ENCODE results near the gene RPF1. TPM values are rescaled to one million over a fixed set of nuclear protein-coding genes. Genes with fewer than 3 reads are reported as not detected.

RPF1 gene, protein sequence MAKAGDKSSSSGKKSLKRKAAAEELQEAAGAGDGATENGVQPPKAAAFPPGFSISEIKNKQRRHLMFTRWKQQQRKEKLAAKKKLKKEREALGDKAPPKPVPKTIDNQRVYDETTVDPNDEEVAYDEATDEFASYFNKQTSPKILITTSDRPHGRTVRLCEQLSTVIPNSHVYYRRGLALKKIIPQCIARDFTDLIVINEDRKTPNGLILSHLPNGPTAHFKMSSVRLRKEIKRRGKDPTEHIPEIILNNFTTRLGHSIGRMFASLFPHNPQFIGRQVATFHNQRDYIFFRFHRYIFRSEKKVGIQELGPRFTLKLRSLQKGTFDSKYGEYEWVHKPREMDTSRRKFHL
- total RNA-seq (2021), result 30.3 to 33.8 TPM (median 31.7 TPM) in 3 replicates
- percentile 86 among the genes with signal in this experiment for Bru-seq, nascent RNA
- long read RNA-seq, experiment 1, transcript RPF1-201 (9 exons, 1,385 nt), result major isoform, 100 of 106 reads
- long read RNA-seq, experiment 1, partial matches to known transcripts, result 2 of 106 reads
- long read RNA-seq, experiment 1, other reads (novel, unspliced or antisense), result 4 of 106 reads
- long read RNA-seq, experiment 2, transcript RPF1-201 (9 exons, 1,385 nt), result major isoform, 57 of 72 reads
- long read RNA-seq, experiment 2, partial matches to known transcripts, result 9 of 72 reads
- long read RNA-seq, experiment 2, other reads (novel, unspliced or antisense), result 6 of 72 reads
- long read RNA-seq, experiment 3, transcript RPF1-201 (9 exons, 1,385 nt), result major isoform, 247 of 262 reads
- long read RNA-seq, experiment 3, partial matches to known transcripts, result 3 of 262 reads
- long read RNA-seq, experiment 3, other reads (novel, unspliced or antisense), result 12 of 262 reads

DNA sequence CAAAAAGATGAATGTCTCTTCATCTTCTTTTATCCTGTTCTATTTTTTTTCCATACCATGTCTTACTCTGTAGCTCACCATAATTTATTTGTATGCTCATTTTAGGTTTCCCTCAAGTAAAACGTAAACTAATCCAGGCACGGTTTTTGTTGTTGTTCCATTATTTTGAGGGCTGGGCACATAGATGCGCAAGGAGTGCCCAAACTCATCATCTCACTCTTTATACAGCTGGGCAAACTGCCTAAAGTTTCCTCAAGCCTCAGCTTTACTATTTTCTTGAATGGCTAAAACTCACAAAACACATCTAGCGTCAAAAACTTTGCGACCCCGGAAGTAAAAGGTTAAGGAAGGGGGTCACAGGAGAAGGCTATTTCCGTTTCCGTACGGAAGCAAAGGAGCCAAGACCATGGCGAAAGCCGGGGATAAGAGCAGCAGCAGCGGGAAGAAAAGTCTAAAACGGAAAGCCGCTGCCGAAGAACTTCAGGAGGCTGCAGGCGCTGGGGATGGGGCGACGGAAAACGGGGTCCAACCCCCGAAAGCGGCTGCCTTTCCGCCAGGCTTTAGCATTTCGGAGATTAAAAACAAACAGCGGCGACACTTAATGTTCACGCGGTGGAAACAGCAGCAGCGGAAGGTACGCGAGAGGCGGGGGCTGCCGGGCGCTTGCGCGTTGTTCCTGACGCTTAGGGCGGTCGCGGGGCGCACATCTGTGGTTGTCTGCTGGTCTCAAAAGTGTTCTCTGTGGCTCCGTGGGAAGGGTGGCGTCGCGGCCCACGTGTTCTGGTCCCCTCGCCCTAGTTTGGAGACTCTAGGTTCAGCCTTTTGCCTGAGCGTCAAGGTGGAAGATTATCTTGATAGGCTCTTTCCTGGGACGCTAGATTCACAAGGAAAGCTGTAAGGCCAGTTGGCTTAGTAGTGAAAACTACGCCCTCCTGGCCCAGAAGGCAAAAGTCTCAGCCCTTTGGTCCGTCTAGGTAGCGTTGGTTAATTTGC is at the start of gene RPF1:
TSS of gene RPF1 (plus strand) at position 391 of the 993 bp plus-strand sequence. CDS start at position 407, 16 bp downstream.
- peak; percentile 97 for ATAC-seq
- Mint-ChIP-seq H3K9me3 (peaks cover 16% of the 10 kb centered on the region), H3K4me3 (peak within 1 kb of the TSS; percentile 97), H3K4me1 (peaks cover 8% of the 10 kb centered on the region), H3K27ac (peak within 1 kb of the TSS; percentile 96), H3K36me3 (peaks cover 21% of the 10 kb centered on the region), H3K27me3 (ENCODE audit: low read depth) (peaks cover 50% of the 10 kb centered on the region)
- ChIA-PET POLR2A (interaction anchor here (0.8 kb wide), 1 partner anchor 27 kb away, joined by 4 read pairs; the partner anchor contains the start of genes GNG5 and SPATA1), CTCF (interaction anchor here (0.8 to 1.1 kb wide), 3 partner anchors 92 to 296 kb away, joined by 3 to 5 read pairs (median 3); no protein-coding TSS in a partner anchor)
- peak; percentile 70 for DNase-seq (ENCODE audit: low spot score)
- TF ChIP-seq, protein P1, sequence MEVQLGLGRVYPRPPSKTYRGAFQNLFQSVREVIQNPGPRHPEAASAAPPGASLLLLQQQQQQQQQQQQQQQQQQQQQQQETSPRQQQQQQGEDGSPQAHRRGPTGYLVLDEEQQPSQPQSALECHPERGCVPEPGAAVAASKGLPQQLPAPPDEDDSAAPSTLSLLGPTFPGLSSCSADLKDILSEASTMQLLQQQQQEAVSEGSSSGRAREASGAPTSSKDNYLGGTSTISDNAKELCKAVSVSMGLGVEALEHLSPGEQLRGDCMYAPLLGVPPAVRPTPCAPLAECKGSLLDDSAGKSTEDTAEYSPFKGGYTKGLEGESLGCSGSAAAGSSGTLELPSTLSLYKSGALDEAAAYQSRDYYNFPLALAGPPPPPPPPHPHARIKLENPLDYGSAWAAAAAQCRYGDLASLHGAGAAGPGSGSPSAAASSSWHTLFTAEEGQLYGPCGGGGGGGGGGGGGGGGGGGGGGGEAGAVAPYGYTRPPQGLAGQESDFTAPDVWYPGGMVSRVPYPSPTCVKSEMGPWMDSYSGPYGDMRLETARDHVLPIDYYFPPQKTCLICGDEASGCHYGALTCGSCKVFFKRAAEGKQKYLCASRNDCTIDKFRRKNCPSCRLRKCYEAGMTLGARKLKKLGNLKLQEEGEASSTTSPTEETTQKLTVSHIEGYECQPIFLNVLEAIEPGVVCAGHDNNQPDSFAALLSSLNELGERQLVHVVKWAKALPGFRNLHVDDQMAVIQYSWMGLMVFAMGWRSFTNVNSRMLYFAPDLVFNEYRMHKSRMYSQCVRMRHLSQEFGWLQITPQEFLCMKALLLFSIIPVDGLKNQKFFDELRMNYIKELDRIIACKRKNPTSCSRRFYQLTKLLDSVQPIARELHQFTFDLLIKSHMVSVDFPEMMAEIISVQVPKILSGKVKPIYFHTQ (CRISPR knock-in tag; IDR thresholded peaks at IDR 0.05), result peak; percentile 79
- TF ChIP-seq, protein P2, sequence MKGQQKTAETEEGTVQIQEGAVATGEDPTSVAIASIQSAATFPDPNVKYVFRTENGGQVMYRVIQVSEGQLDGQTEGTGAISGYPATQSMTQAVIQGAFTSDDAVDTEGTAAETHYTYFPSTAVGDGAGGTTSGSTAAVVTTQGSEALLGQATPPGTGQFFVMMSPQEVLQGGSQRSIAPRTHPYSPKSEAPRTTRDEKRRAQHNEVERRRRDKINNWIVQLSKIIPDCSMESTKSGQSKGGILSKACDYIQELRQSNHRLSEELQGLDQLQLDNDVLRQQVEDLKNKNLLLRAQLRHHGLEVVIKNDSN (CRISPR knock-in tag; IDR thresholded peaks at IDR 0.05), result peak; percentile 52; the same call in 1 of the 2 replicates
- TF ChIP-seq, protein P3, sequence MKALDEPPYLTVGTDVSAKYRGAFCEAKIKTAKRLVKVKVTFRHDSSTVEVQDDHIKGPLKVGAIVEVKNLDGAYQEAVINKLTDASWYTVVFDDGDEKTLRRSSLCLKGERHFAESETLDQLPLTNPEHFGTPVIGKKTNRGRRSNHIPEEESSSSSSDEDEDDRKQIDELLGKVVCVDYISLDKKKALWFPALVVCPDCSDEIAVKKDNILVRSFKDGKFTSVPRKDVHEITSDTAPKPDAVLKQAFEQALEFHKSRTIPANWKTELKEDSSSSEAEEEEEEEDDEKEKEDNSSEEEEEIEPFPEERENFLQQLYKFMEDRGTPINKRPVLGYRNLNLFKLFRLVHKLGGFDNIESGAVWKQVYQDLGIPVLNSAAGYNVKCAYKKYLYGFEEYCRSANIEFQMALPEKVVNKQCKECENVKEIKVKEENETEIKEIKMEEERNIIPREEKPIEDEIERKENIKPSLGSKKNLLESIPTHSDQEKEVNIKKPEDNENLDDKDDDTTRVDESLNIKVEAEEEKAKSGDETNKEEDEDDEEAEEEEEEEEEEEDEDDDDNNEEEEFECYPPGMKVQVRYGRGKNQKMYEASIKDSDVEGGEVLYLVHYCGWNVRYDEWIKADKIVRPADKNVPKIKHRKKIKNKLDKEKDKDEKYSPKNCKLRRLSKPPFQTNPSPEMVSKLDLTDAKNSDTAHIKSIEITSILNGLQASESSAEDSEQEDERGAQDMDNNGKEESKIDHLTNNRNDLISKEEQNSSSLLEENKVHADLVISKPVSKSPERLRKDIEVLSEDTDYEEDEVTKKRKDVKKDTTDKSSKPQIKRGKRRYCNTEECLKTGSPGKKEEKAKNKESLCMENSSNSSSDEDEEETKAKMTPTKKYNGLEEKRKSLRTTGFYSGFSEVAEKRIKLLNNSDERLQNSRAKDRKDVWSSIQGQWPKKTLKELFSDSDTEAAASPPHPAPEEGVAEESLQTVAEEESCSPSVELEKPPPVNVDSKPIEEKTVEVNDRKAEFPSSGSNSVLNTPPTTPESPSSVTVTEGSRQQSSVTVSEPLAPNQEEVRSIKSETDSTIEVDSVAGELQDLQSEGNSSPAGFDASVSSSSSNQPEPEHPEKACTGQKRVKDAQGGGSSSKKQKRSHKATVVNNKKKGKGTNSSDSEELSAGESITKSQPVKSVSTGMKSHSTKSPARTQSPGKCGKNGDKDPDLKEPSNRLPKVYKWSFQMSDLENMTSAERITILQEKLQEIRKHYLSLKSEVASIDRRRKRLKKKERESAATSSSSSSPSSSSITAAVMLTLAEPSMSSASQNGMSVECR (CRISPR knock-in tag; IDR thresholded peaks at IDR 0.05; ENCODE audit: borderline replicate concordance), result peak; percentile 78; the same call in 1 of the 2 replicates
- TF ChIP-seq ETV6 (CRISPR knock-in tag; IDR thresholded peaks at IDR 0.05) (peak; percentile 92), HMGA2 (CRISPR knock-in tag; IDR thresholded peaks at IDR 0.05) (no peak), CREM (CRISPR knock-in tag; IDR thresholded peaks at IDR 0.05) (0 out of 2 replicates have a peak, but pooled peaks have one; percentile 26), NFYB (CRISPR knock-in tag; conservative IDR thresholded peaks at IDR 0.05; ENCODE audit: low read depth) (no peak), NR2C2 (CRISPR knock-in tag; IDR thresholded peaks at IDR 0.05) (peak; percentile 96), PRRX2 (CRISPR knock-in tag; IDR thresholded peaks at IDR 0.05) (peak; percentile 72; the same call in 1 of the 2 replicates), ZNF138 (CRISPR knock-in tag; conservative IDR thresholded peaks at IDR 0.05) (no peak), ZNF671 (CRISPR knock-in tag; IDR thresholded peaks at IDR 0.05) (peak; percentile 26; the same call in 1 of the 2 replicates), SP1 (CRISPR knock-in tag; conservative IDR thresholded peaks at IDR 0.05) (peak; percentile 65), GTF2I (CRISPR knock-in tag; conservative IDR thresholded peaks at IDR 0.05) (peak; percentile 44; the same call in 1 of the 2 replicates), ZNF232 (CRISPR knock-in tag; IDR thresholded peaks at IDR 0.05) (0 out of 2 replicates have a peak, but pooled peaks have one; percentile 40), ZBTB21 (CRISPR knock-in tag; IDR thresholded peaks at IDR 0.05; ENCODE audit: borderline replicate concordance) (0 out of 2 replicates have a peak, but pooled peaks have one; percentile 25), ZNF219 (CRISPR knock-in tag; IDR thresholded peaks at IDR 0.05; ENCODE audit: borderline replicate concordance) (no peak), GABPB1 (CRISPR knock-in tag; IDR thresholded peaks at IDR 0.05) (peak; percentile 77; the same call in 1 of the 2 replicates)
- TF ChIP-seq, protein P4, sequence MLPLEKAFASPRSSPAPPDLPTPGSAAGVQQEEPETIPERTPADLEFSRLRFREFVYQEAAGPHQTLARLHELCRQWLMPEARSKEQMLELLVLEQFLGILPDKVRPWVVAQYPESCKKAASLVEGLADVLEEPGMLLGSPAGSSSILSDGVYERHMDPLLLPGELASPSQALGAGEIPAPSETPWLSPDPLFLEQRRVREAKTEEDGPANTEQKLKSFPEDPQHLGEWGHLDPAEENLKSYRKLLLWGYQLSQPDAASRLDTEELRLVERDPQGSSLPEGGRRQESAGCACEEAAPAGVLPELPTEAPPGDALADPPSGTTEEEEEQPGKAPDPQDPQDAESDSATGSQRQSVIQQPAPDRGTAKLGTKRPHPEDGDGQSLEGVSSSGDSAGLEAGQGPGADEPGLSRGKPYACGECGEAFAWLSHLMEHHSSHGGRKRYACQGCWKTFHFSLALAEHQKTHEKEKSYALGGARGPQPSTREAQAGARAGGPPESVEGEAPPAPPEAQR (CRISPR knock-in tag; IDR thresholded peaks at IDR 0.05), result peak; percentile 90
- TF ChIP-seq, protein P5, sequence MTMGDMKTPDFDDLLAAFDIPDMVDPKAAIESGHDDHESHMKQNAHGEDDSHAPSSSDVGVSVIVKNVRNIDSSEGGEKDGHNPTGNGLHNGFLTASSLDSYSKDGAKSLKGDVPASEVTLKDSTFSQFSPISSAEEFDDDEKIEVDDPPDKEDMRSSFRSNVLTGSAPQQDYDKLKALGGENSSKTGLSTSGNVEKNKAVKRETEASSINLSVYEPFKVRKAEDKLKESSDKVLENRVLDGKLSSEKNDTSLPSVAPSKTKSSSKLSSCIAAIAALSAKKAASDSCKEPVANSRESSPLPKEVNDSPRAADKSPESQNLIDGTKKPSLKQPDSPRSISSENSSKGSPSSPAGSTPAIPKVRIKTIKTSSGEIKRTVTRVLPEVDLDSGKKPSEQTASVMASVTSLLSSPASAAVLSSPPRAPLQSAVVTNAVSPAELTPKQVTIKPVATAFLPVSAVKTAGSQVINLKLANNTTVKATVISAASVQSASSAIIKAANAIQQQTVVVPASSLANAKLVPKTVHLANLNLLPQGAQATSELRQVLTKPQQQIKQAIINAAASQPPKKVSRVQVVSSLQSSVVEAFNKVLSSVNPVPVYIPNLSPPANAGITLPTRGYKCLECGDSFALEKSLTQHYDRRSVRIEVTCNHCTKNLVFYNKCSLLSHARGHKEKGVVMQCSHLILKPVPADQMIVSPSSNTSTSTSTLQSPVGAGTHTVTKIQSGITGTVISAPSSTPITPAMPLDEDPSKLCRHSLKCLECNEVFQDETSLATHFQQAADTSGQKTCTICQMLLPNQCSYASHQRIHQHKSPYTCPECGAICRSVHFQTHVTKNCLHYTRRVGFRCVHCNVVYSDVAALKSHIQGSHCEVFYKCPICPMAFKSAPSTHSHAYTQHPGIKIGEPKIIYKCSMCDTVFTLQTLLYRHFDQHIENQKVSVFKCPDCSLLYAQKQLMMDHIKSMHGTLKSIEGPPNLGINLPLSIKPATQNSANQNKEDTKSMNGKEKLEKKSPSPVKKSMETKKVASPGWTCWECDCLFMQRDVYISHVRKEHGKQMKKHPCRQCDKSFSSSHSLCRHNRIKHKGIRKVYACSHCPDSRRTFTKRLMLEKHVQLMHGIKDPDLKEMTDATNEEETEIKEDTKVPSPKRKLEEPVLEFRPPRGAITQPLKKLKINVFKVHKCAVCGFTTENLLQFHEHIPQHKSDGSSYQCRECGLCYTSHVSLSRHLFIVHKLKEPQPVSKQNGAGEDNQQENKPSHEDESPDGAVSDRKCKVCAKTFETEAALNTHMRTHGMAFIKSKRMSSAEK (CRISPR knock-in tag; IDR thresholded peaks at IDR 0.05; ENCODE audit: borderline replicate concordance), result peak; percentile 89

Measured in WTC11 (cell line).